DOHH2 (cell line): Measurements from ENCODE around the gene HENMT1.

Experiments used
- EZH2phosphoT487 ChIP-seq: fragments of 200-600 bp; sonication (generic); IDR thresholded peaks from 2 replicates; pipeline ENCODE4 v1.6.1; 2017; ENCODE audit warnings: borderline replicate concordance, mild to moderate bottlenecking, antibody characterized with exemption, low read length, moderate library complexity, mixed read lengths
- TF ChIP-seq, protein P1 (sequence below): fragments of 200-600 bp; sonication (generic); IDR thresholded peaks from one replicate; pipeline ENCODE4 v1.5.1; 2014; ENCODE audit warnings: antibody characterized with exemption, mild to moderate bottlenecking, low read depth, low read length; ENCODE audit not compliant: poor library complexity, severe bottlenecking

DNA sequence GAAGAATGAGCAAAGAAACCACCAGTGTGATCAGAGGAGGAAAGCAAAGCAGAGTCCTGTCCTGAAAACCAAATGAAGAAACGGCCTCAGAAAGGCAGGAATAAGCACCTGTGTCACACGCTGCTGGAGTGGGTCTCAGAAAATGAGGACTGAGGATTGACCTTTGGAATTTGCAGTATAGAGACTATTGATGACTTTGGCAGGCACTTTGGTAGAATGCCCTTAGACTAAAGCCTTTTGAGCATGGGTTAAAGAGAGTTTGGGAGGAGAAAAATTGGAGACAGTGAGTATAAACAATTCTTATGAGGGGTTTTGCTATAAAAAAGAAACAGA is 43.2 kb downstream of the HENMT1 start:
- TF ChIP-seq, protein P1, sequence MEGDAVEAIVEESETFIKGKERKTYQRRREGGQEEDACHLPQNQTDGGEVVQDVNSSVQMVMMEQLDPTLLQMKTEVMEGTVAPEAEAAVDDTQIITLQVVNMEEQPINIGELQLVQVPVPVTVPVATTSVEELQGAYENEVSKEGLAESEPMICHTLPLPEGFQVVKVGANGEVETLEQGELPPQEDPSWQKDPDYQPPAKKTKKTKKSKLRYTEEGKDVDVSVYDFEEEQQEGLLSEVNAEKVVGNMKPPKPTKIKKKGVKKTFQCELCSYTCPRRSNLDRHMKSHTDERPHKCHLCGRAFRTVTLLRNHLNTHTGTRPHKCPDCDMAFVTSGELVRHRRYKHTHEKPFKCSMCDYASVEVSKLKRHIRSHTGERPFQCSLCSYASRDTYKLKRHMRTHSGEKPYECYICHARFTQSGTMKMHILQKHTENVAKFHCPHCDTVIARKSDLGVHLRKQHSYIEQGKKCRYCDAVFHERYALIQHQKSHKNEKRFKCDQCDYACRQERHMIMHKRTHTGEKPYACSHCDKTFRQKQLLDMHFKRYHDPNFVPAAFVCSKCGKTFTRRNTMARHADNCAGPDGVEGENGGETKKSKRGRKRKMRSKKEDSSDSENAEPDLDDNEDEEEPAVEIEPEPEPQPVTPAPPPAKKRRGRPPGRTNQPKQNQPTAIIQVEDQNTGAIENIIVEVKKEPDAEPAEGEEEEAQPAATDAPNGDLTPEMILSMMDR = no peak
- TF ChIP-seq EZH2phosphoT487 = no peak
